K562 (cell line): Measurements from ENCODE around the gene PACSIN1. TPM values are rescaled to one million over a fixed set of nuclear protein-coding genes. Genes with fewer than 3 reads are reported as not detected.

Source experiments
- polyA plus RNA-seq, 8 experiments: library from polyadenylated mRNA; depleted of rRNA in 4 of 8; stranded (reverse) in 5 of 8; unstranded in 3 of 8; fragments of >200 nt; fragmentation: Nextera tagmentation in 2 of 8; fragmentation: Illumina TruSeq in 1 of 8; extraction: Ambion mirVana in 2 of 8; extraction: Trizol in 1 of 8; gene quantifications; 2 replicates each; pipeline versions ENCODE4 v1.2.1 to v1.2.3, GENCODE V29; 2011 to 2014; ENCODE audit warnings: inconsistent platforms in 1 of 8, missing spikeins in 1 of 8
- total RNA-seq, 7 experiments: library from RNA; depleted of rRNA in 6 of 7; stranded (reverse); fragments of >200 nt in 6 of 7; fragmentation: Illumina TruSeq in 2 of 7; extraction: Trizol in 2 of 7; gene quantifications; 2 replicates each; pipeline versions ENCODE4 v1.2.1 to v1.2.3, GENCODE V29; 2011 to 2021; ENCODE audit warnings: low replicate concordance in 1 of 7
- TF ChIP-seq, protein P1 (sequence below): fragments of 250-450 bp; sonication (Bioruptor Pico); IDR thresholded peaks from 2 replicates; pipeline ENCODE4 v1.4.0; 2020
- TF ChIP-seq, protein P2 (sequence below): fragments of 450-650 bp; IDR thresholded peaks from 2 replicates; pipeline ENCODE4 v1.6.1; 2016; ENCODE audit warnings: borderline replicate concordance
- TF ChIP-seq, protein P3 (sequence below): fragments of 200-800 bp; sonication (Bioruptor generic); IDR thresholded peaks from 2 replicates; pipeline ENCODE4 v1.6.1; 2016; ENCODE audit warnings: missing genetic modification characterization, missing compliant biosample characterization

The PACSIN1 gene
- total and polyA plus RNA-seq, 9 of the 15 experiments (the other 6 are each of a cell fraction or from before 2014, with no cell fraction given) = 0.01 to 1.7 (median 0.45) TPM

DNA sequence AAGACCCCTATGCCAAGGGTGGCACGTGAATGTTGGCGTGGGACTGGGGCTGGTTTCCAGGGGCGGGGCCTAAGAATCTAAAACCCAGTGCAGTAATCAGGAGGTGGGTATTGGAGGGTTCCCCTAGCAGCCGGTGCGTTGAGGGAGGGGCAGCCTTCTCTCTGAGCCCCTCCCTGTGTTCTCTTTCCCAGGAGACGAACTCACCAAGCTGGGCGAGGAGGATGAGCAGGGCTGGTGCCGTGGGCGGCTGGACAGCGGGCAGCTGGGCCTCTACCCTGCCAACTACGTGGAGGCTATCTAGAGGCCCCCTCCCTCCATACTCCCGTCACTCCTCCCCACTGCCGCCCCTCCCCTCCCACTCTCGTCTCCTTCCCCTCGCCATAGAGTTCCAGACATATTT lies 66.4 kb downstream of the PACSIN1 start (continued):
- TF ChIP-seq, protein P1, sequence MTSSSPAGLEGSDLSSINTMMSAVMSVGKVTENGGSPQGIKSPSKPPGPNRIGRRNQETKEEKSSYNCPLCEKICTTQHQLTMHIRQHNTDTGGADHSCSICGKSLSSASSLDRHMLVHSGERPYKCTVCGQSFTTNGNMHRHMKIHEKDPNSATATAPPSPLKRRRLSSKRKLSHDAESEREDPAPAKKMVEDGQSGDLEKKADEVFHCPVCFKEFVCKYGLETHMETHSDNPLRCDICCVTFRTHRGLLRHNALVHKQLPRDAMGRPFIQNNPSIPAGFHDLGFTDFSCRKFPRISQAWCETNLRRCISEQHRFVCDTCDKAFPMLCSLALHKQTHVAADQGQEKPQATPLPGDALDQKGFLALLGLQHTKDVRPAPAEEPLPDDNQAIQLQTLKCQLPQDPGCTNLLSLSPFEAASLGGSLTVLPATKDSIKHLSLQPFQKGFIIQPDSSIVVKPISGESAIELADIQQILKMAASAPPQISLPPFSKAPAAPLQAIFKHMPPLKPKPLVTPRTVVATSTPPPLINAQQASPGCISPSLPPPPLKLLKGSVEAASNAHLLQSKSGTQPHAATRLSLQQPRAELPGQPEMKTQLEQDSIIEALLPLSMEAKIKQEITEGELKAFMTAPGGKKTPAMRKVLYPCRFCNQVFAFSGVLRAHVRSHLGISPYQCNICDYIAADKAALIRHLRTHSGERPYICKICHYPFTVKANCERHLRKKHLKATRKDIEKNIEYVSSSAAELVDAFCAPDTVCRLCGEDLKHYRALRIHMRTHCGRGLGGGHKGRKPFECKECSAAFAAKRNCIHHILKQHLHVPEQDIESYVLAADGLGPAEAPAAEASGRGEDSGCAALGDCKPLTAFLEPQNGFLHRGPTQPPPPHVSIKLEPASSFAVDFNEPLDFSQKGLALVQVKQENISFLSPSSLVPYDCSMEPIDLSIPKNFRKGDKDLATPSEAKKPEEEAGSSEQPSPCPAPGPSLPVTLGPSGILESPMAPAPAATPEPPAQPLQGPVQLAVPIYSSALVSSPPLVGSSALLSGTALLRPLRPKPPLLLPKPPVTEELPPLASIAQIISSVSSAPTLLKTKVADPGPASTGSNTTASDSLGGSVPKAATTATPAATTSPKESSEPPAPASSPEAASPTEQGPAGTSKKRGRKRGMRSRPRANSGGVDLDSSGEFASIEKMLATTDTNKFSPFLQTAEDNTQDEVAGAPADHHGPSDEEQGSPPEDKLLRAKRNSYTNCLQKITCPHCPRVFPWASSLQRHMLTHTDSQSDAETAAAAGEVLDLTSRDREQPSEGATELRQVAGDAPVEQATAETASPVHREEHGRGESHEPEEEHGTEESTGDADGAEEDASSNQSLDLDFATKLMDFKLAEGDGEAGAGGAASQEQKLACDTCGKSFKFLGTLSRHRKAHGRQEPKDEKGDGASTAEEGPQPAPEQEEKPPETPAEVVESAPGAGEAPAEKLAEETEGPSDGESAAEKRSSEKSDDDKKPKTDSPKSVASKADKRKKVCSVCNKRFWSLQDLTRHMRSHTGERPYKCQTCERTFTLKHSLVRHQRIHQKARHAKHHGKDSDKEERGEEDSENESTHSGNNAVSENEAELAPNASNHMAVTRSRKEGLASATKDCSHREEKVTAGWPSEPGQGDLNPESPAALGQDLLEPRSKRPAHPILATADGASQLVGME (CRISPR knock-in tag) = no peak
- TF ChIP-seq, protein P2, sequence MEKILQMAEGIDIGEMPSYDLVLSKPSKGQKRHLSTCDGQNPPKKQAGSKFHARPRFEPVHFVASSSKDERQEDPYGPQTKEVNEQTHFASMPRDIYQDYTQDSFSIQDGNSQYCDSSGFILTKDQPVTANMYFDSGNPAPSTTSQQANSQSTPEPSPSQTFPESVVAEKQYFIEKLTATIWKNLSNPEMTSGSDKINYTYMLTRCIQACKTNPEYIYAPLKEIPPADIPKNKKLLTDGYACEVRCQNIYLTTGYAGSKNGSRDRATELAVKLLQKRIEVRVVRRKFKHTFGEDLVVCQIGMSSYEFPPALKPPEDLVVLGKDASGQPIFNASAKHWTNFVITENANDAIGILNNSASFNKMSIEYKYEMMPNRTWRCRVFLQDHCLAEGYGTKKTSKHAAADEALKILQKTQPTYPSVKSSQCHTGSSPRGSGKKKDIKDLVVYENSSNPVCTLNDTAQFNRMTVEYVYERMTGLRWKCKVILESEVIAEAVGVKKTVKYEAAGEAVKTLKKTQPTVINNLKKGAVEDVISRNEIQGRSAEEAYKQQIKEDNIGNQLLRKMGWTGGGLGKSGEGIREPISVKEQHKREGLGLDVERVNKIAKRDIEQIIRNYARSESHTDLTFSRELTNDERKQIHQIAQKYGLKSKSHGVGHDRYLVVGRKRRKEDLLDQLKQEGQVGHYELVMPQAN = no peak
- TF ChIP-seq, protein P3, sequence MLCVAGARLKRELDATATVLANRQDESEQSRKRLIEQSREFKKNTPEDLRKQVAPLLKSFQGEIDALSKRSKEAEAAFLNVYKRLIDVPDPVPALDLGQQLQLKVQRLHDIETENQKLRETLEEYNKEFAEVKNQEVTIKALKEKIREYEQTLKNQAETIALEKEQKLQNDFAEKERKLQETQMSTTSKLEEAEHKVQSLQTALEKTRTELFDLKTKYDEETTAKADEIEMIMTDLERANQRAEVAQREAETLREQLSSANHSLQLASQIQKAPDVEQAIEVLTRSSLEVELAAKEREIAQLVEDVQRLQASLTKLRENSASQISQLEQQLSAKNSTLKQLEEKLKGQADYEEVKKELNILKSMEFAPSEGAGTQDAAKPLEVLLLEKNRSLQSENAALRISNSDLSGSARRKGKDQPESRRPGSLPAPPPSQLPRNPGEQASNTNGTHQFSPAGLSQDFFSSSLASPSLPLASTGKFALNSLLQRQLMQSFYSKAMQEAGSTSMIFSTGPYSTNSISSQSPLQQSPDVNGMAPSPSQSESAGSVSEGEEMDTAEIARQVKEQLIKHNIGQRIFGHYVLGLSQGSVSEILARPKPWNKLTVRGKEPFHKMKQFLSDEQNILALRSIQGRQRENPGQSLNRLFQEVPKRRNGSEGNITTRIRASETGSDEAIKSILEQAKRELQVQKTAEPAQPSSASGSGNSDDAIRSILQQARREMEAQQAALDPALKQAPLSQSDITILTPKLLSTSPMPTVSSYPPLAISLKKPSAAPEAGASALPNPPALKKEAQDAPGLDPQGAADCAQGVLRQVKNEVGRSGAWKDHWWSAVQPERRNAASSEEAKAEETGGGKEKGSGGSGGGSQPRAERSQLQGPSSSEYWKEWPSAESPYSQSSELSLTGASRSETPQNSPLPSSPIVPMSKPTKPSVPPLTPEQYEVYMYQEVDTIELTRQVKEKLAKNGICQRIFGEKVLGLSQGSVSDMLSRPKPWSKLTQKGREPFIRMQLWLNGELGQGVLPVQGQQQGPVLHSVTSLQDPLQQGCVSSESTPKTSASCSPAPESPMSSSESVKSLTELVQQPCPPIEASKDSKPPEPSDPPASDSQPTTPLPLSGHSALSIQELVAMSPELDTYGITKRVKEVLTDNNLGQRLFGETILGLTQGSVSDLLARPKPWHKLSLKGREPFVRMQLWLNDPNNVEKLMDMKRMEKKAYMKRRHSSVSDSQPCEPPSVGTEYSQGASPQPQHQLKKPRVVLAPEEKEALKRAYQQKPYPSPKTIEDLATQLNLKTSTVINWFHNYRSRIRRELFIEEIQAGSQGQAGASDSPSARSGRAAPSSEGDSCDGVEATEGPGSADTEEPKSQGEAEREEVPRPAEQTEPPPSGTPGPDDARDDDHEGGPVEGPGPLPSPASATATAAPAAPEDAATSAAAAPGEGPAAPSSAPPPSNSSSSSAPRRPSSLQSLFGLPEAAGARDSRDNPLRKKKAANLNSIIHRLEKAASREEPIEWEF (CRISPR knock-in tag) = no peak
